Measurements from ENCODE around the gene ZMYND15. TPM values are rescaled to one million over a fixed set of nuclear protein-coding genes. Genes with fewer than 3 reads are reported as not detected.

Gene ZMYND15
- polyA plus RNA-seq, 4 donors: 0.41 to 0.95 (median 0.45) TPM

GRCh38 chr17:4715063-4715744, 24.4 kb upstream of the ZMYND15 start:
- no peak for DNase-seq (ENCODE audit: low read depth in 4 of 4, low spot score in 3 of 4)

- DNase-seq (ENCODE audit: low read depth in 4 of 4, low spot score in 3 of 4): no peak
Measured at GRCh38 chr17:4716081-4716480, 23.6 kb upstream of the ZMYND15 start.

GRCh38 chr17:4717791-4718190, 21.8 kb upstream of the ZMYND15 start:
- DNase-seq (ENCODE audit: low read depth in 4 of 4, low spot score in 3 of 4): no peak

GRCh38 chr17:4718276-4718675, 21.4 kb upstream of the ZMYND15 start:
- no peak for DNase-seq (ENCODE audit: low read depth in 4 of 4, low spot score in 3 of 4)

- no peak for DNase-seq (ENCODE audit: low read depth in 4 of 4, low spot score in 3 of 4)
Measured at GRCh38 chr17:4719146-4719545, 20.5 kb upstream of the ZMYND15 start.

- no peak for DNase-seq (ENCODE audit: low read depth in 4 of 4, low spot score in 3 of 4)
Measured at GRCh38 chr17:4719684-4720221, 19.9 kb upstream of the ZMYND15 start.

GRCh38 chr17:4720787-4721186, 18.8 kb upstream of the ZMYND15 start:
- DNase-seq (ENCODE audit: low read depth in 4 of 4, low spot score in 3 of 4): no peak

- no peak for DNase-seq (ENCODE audit: low read depth in 4 of 4, low spot score in 3 of 4)
Measured at GRCh38 chr17:4721203-4722135, 18.2 kb upstream of the ZMYND15 start.

- no peak for DNase-seq (ENCODE audit: low read depth in 4 of 4, low spot score in 3 of 4)
Measured at GRCh38 chr17:4722678-4723240, 16.9 kb upstream of the ZMYND15 start.

GRCh38 chr17:4724650-4725049, 15.0 kb upstream of the ZMYND15 start:
- DNase-seq (ENCODE audit: low read depth in 4 of 4, low spot score in 3 of 4): no peak

- no peak for DNase-seq (ENCODE audit: low read depth in 4 of 4, low spot score in 3 of 4)
Measured at GRCh38 chr17:4725646-4726310, 13.9 kb upstream of the ZMYND15 start.

- DNase-seq (ENCODE audit: low read depth in 4 of 4, low spot score in 3 of 4): no peak
Measured at GRCh38 chr17:4728124-4728523, 11.5 kb upstream of the ZMYND15 start.

- DNase-seq (ENCODE audit: low read depth in 4 of 4, low spot score in 3 of 4): no peak
Measured at GRCh38 chr17:4733073-4733531, 6.5 kb upstream of the ZMYND15 start.

GRCh38 chr17:4734857-4735475, 4.7 kb upstream of the ZMYND15 start:
- DNase-seq (ENCODE audit: low read depth in 4 of 4, low spot score in 3 of 4): no peak

- no peak for DNase-seq (ENCODE audit: low read depth in 4 of 4, low spot score in 3 of 4)
Measured at GRCh38 chr17:4735876-4736651, 3.6 kb upstream of the ZMYND15 start.

GRCh38 chr17:4738136-4739121, 1.2 kb upstream of the ZMYND15 start:
- DNase-seq (ENCODE audit: low read depth in 4 of 4, low spot score in 3 of 4): no peak

GRCh38 chr17:4740025-4740351, 355 bp downstream of the ZMYND15 start:
- DNase-seq (ENCODE audit: low read depth in 4 of 4, low spot score in 3 of 4): no peak

- DNase-seq (ENCODE audit: low read depth in 4 of 4, low spot score in 3 of 4): no peak
Measured at GRCh38 chr17:4740584-4740983, 951 bp downstream of the ZMYND15 start.
